HFFc6 (cell line): Measurements from ENCODE around the gene RHBDL1. TPM values are rescaled to one million over a fixed set of nuclear protein-coding genes. Genes with fewer than 3 reads are reported as not detected.

Source experiments
- DNase-seq: peaks from one replicate; pipeline ENCODE4 v3.0.0-alpha.2; 2018
- H3K27ac Mint-ChIP-seq: 2 replicates; pipeline ENCODE4 v1.8.0; 2020; ENCODE audit warnings: mild to moderate bottlenecking, mixed read lengths
- H3K27me3 Mint-ChIP-seq: 2 replicates; pipeline ENCODE4 v1.8.0; 2021; ENCODE audit warnings: mild to moderate bottlenecking, moderate library complexity, mixed read lengths; ENCODE audit not compliant: insufficient read depth
- H3K36me3 Mint-ChIP-seq: 2 replicates; pipeline ENCODE4 v1.8.0; 2021; ENCODE audit warnings: low read depth, mixed read lengths
- H3K4me1 Mint-ChIP-seq: 2 replicates; pipeline ENCODE4 v1.8.0; 2020; ENCODE audit warnings: low read depth, mixed read lengths
- H3K4me3 Mint-ChIP-seq: 2 replicates; pipeline ENCODE4 v1.8.0; 2020; ENCODE audit warnings: mild to moderate bottlenecking, moderate library complexity, mixed read lengths
- H3K9me3 Mint-ChIP-seq: 2 replicates; pipeline ENCODE4 v1.8.0; 2020; ENCODE audit warnings: mild to moderate bottlenecking, mixed read lengths
- CTCF ChIP-seq: fragments of 200-600 bp; sonication (generic); IDR thresholded peaks from 2 replicates; pipeline ENCODE4 v1.5.0; 2021; ENCODE audit warnings: antibody characterized with exemption, mild to moderate bottlenecking
- total RNA-seq, 6 experiments: library from RNA; stranded (reverse); fragmentation: NEBNext Ultra II Directional; extraction: Animal tissue kit (Norgen Biotek cat#: 25700); gene quantifications; 2 replicates in 1 of 6; 3 replicates in 5 of 6; pipeline ENCODE4 v1.2.3, GENCODE V29; 2021

Gene RHBDL1
- total RNA-seq, 6 experiments from 2014 or later = 1.4 to 2.3 (median 1.7) TPM

- no peaks in the 10 kb centered on the region for H3K36me3 Mint-ChIP-seq
- TF ChIP-seq CTCF = no peak
- H3K27ac Mint-ChIP-seq = no peak overlapping the region
- H3K4me3 Mint-ChIP-seq = no peak overlapping the region
- no peak for DNase-seq
- no peaks in the 10 kb centered on the region for H3K9me3 Mint-ChIP-seq
- H3K4me1 Mint-ChIP-seq = no peaks in the 10 kb centered on the region; the same call in 1 of the 2 replicates
- H3K27me3 Mint-ChIP-seq = peaks cover 38% of the 10 kb centered on the region
These were observed 29.3 kb downstream of the RHBDL1 start for GRCh38 chr16:704552-705380.

GRCh38 chr16:705431-706188 is 30.1 kb downstream of the RHBDL1 start, which contains the start of gene FBXL16:
TSS of gene FBXL16 (minus strand) at chr16:705801. CDS start at chr16:697405, 8,396 bp downstream.
- Mint-ChIP-seq H3K4me3 (no peak within 1 kb of the TSS), H3K36me3 (no peaks in the 10 kb centered on the region), H3K27ac (no peak within 1 kb of the TSS), H3K4me1 (peaks cover 5% of the 10 kb centered on the region; the same call in 1 of the 2 replicates), H3K27me3 (peaks cover 38% of the 10 kb centered on the region), H3K9me3 (no peaks in the 10 kb centered on the region)
- no peak for DNase-seq
- no peak for TF ChIP-seq CTCF

- H3K27me3 Mint-ChIP-seq = peaks cover 37% of the 10 kb centered on the region
- H3K36me3 Mint-ChIP-seq = no peaks in the 10 kb centered on the region
- H3K9me3 Mint-ChIP-seq = no peaks in the 10 kb centered on the region
- no peak overlapping the region for H3K27ac Mint-ChIP-seq
- peaks cover 5% of the 10 kb centered on the region; the same call in 1 of the 2 replicates for H3K4me1 Mint-ChIP-seq
- no peak overlapping the region for H3K4me3 Mint-ChIP-seq
- DNase-seq = no peak
- TF ChIP-seq CTCF = 0 out of 2 replicates have a peak, but pooled peaks have one; percentile 7
These were observed 31.0 kb downstream of the RHBDL1 start for GRCh38 chr16:706189-707061.

GRCh38 chr16:707062-707538 is 31.6 kb downstream of the RHBDL1 start:
- no peak for TF ChIP-seq CTCF
- DNase-seq = no peak
- H3K4me3 Mint-ChIP-seq = no peak overlapping the region
- peaks cover 5% of the 10 kb centered on the region; the same call in 1 of the 2 replicates for H3K4me1 Mint-ChIP-seq
- no peaks in the 10 kb centered on the region for H3K36me3 Mint-ChIP-seq
- no peak overlapping the region for H3K27ac Mint-ChIP-seq
- H3K27me3 Mint-ChIP-seq = peaks cover 36% of the 10 kb centered on the region
- no peaks in the 10 kb centered on the region for H3K9me3 Mint-ChIP-seq

GRCh38 chr16:708019-708418 is 32.5 kb downstream of the RHBDL1 start:
- Mint-ChIP-seq H3K27ac (no peak overlapping the region), H3K27me3 (peaks cover 29% of the 10 kb centered on the region), H3K36me3 (no peaks in the 10 kb centered on the region), H3K4me1 (peaks cover 13% of the 10 kb centered on the region), H3K4me3 (no peak overlapping the region), H3K9me3 (no peaks in the 10 kb centered on the region)
- TF ChIP-seq CTCF = no peak
- no peak for DNase-seq
